CD4-positive, CD25-positive, alpha-beta regulatory T cell (primary cell): Measurements from ENCODE around the gene LFNG. TPM values are rescaled to one million over a fixed set of nuclear protein-coding genes. Genes with fewer than 3 reads are reported as not detected.
A peak's percentile ranks its signal among the peaks of the same experiment; 100 is the strongest.
"Not testable (repeated sequence)": the region's sequence is repeated elsewhere in the genome, so short reads cannot be mapped to it uniquely, and the experiment has no call there.

Source experiments
- ATAC-seq, 2 donors: fragments of 150-1000 bp; cut with Tn5 transposase; one replicate each; pipeline ENCODE4 v1.10.0; 2021; ENCODE audit warnings: low read depth in 2 of 2, moderate number of reproducible peaks in 2 of 2, moderate library complexity in 1 of 2
- DNase-seq, 3 donors: peaks; one replicate each; pipeline versions ENCODE4 v3.0.0 to v3.0.0-alpha.2; 2012 to 2022; ENCODE audit warnings: mixed read lengths in 1 of 3
- H3K27ac ChIP-seq: one replicate; pipeline ENCODE4 v1.7.0; 2013; ENCODE audit warnings: mild to moderate bottlenecking, low read length; ENCODE audit not compliant: insufficient read depth, poor library complexity, severe bottlenecking
- H3K27me3 ChIP-seq: one replicate; pipeline ENCODE4 v1.7.0; 2013; ENCODE audit warnings: low read length; ENCODE audit not compliant: control insufficient read depth, insufficient read depth
- H3K36me3 ChIP-seq: one replicate; pipeline ENCODE4 v1.7.0; 2013; ENCODE audit warnings: mild to moderate bottlenecking, low read length, moderate library complexity; ENCODE audit not compliant: control insufficient read depth, insufficient read depth
- H3K4me1 ChIP-seq: 2 replicates; pipeline ENCODE4 v1.7.0; 2013; ENCODE audit warnings: mild to moderate bottlenecking, low read length; ENCODE audit not compliant: insufficient read depth, control insufficient read depth, poor library complexity, severe bottlenecking
- H3K4me3 ChIP-seq: one replicate; pipeline ENCODE4 v1.7.0; 2013; ENCODE audit warnings: low read depth, mild to moderate bottlenecking, low read length, moderate library complexity
- H3K9me3 ChIP-seq, 2 experiments: 1 replicate in 1 of 2; 2 replicates in 1 of 2; pipeline ENCODE4 v1.7.0; 2013; ENCODE audit warnings: low read length in 2 of 2, mild to moderate bottlenecking in 1 of 2, moderate library complexity in 1 of 2; ENCODE audit not compliant: control insufficient read depth in 2 of 2
- H3K27ac Mint-ChIP-seq, 3 donors: one replicate each; pipeline ENCODE4 v1.8.0; 2020 to 2022; ENCODE audit warnings: mild to moderate bottlenecking in 3 of 3, mixed read lengths in 3 of 3, moderate library complexity in 2 of 3
- H3K27me3 Mint-ChIP-seq: one replicate; pipeline ENCODE4 v1.8.0; 2022; ENCODE audit warnings: mild to moderate bottlenecking, mixed read lengths
- H3K36me3 Mint-ChIP-seq: one replicate; pipeline ENCODE4 v1.8.0; 2020; ENCODE audit warnings: mixed read lengths
- H3K4me1 Mint-ChIP-seq, 4 donors: one replicate each; pipeline ENCODE4 v1.8.0; 2020 to 2022; ENCODE audit warnings: mixed read lengths in 4 of 4, mild to moderate bottlenecking in 1 of 4
- H3K4me3 Mint-ChIP-seq, 4 donors: one replicate each; pipeline ENCODE4 v1.8.0; 2020 to 2022; ENCODE audit warnings: mild to moderate bottlenecking in 4 of 4, mixed read lengths in 4 of 4, moderate library complexity in 3 of 4
- H3K9me3 Mint-ChIP-seq, 7 donors: one replicate each; pipeline ENCODE4 v1.8.0; 2020 to 2022; ENCODE audit warnings: mixed read lengths in 7 of 7, mild to moderate bottlenecking in 3 of 7, moderate library complexity in 2 of 7
- polyA plus RNA-seq, 4 donors: library from polyadenylated mRNA; unstranded; fragments of 300-500 nt; fragmentation: Illumina TruSeq; gene quantifications; one replicate each; pipeline ENCODE4 v1.2.3, GENCODE V29; 2021
- total RNA-seq: library from RNA; stranded (reverse); gene quantifications from one replicate; pipeline ENCODE4 v1.2.3, GENCODE V29; 2022

Gene LFNG
- total and polyA plus RNA-seq, 5 donors from 2014 or later, result 2.1 to 215 (median 3.3) TPM

DNA sequence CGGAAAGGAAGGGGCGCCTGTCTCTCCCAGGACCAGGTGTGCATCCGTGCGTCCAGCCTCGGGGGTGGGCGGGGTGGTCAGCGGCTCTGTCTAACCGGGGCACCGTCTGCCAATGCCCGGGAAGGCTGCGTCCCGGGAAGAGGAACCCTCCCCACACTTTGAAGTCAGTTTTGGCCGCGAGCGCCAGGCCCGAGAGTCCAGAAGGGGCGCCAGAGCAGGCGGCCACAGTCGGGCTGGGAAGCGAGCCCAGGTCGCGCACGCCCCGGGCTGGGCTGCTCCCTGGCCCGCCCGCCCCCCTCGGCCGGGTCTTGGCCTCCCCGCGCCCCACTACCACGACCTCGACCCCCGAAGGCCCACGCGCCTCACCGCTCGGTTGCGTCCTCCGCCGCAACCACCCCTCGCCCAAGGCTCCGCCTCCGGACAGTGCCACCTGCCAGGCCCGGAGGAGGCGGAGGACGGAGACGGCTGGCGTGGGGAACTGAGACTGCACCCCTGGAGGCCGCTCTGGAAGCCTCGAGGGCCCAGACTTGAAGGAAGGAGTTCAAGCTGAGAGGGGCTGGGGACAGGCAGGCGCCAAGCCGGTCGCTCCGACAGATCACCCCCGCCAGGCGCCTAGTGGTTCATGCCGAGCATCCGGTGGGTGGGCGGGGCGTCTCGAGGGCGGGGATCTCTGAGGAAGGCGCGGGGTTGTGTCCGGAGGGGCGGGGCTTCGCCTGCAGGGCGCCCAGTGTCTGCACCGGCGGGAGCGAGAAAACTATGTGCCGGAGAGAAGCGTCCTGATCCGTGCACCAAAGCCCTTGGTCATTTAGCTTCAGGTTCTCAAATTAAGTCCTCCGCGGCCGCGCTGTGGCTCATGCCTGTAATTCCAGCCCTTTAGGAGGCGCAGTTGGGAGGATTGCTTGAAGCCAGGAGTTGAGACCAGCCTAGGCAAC is 35.8 kb downstream of the LFNG start, which contains the start of gene BRAT1:
TSS of gene BRAT1 (minus strand) at position 404 of the 932 bp plus-strand sequence. CDS start 1,093 bp downstream, outside the sequence.
- peak within 1 kb of the TSS; percentile 90 for H3K27ac ChIP-seq
- Mint-ChIP-seq H3K4me1 (peaks cover 0 to 57% (median 28%) of the 10 kb centered on the region in 4 donors), H3K36me3 (no peaks in the 10 kb centered on the region), H3K27me3 (no peaks in the 10 kb centered on the region), H3K4me3 (peak within 1 kb of the TSS; percentile 87 to 95 (median 93)), H3K9me3 (no peaks in the 10 kb centered on the region), H3K27ac (peak within 1 kb of the TSS; percentile 75 to 89 (median 85))
- no peaks in the 10 kb centered on the region for H3K27me3 ChIP-seq
- peak within 1 kb of the TSS; percentile 59 for H3K4me3 ChIP-seq
- H3K4me1 ChIP-seq, result peaks cover 44% of the 10 kb centered on the region
- no peaks in the 10 kb centered on the region for H3K36me3 ChIP-seq
- H3K9me3 ChIP-seq, result no peaks in the 10 kb centered on the region
- peak; percentile 91 to 94 (median 92) for DNase-seq
- peak; percentile 87 to 90 for ATAC-seq

DNA sequence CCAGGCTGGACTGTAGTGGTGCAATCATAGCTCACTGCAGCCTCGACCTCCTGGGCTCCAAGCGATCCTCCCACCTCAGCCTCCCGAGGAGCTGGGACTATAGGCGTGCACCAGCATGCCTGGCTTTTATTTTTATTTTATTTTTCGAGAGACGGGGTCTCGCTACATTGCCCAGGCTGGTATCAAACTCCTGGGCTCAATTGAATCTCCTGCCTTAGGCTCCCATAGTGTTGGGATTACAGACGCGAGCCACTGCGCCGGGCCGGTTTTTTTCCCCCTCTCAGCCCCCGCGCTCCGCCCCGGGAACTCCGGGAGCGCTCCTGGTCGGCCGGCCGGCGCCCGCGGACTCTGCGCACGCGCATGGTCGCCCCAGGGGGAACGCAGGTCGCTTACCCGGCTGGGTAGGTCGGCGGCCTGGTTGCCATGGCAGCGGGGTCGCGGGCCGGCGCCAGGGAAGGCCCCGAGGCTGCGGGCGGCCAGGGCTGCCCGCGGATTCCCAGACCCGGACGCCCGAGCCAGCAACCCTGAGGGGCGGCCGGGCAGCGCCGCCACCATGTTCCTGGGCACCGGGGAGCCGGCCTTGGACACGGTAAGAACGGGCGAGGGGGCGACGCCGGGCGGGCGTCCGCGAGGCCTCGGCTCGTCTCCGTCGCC is 39.2 kb downstream of the LFNG start, which contains the start of gene IQCE:
TSS of gene IQCE (plus strand) at position 351 of the 654 bp plus-strand sequence. CDS start at position 554, 203 bp downstream.
- H3K36me3 ChIP-seq, result no peaks in the 10 kb centered on the region
- no peaks in the 10 kb centered on the region for H3K9me3 ChIP-seq
- H3K36me3 Mint-ChIP-seq, result no peaks in the 10 kb centered on the region
- H3K4me3 ChIP-seq, result peak within 1 kb of the TSS; percentile 51
- peak within 1 kb of the TSS; percentile 41 for H3K27ac ChIP-seq
- H3K4me1 Mint-ChIP-seq, result peaks cover 0 to 38% (median 21%) of the 10 kb centered on the region in 4 donors
- peak within 1 kb of the TSS; percentile 77 to 91 (median 83) for H3K4me3 Mint-ChIP-seq
- H3K9me3 Mint-ChIP-seq, result no peaks in the 10 kb centered on the region
- peaks cover 31% of the 10 kb centered on the region for H3K4me1 ChIP-seq
- peak; percentile 80 to 90 (median 85) for DNase-seq
- H3K27me3 ChIP-seq, result no peaks in the 10 kb centered on the region
- peak; percentile 41 to 52 for ATAC-seq
- H3K27ac Mint-ChIP-seq, result peak within 1 kb of the TSS in 1 of 3 donors; percentile 71
- no peaks in the 10 kb centered on the region for H3K27me3 Mint-ChIP-seq

DNA sequence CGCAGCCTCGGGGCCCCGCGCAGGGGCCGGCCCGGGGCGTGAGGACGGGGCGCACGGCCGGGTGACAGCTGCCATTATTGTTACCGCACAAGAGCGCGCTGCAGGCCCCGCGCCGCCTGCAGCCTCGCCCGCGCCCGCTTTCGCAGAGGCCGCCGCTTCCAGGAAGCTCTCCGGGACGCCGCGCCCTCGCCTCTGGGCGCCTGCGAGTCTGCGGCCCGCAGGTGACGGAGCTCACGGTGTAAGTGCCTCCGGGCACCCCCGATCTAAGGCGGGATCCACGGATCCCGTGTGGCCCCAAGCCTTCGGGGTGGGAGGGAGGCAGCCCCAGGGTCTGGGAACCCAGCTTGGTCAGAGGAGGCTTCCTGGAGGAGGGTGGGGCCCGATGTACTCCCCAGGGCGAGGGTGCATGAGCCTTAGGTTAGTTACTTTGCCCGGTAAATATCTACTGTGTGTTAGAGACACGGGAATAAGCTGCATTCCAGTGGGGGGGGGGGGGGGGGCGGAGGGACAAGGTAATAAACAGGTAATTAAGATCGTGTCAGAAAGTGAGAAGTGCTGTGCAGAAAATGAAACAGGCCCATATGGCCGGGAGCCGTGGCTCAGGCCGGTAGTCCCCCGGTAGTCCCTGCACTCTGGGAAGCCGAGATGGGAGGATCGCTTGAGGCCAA is 39.8 kb downstream of the LFNG start:
- Histone ChIP-seq H3K4me3 (no peak overlapping the region), H3K36me3 (no peaks in the 10 kb centered on the region), H3K9me3 (no peaks in the 10 kb centered on the region), H3K4me1 (peaks cover 24% of the 10 kb centered on the region), H3K27ac (peak overlapping the region; percentile 41), H3K27me3 (no peaks in the 10 kb centered on the region)
- Mint-ChIP-seq H3K36me3 (no peaks in the 10 kb centered on the region), H3K27me3 (no peaks in the 10 kb centered on the region), H3K27ac (no peak overlapping the region), H3K4me3 (peak overlapping the region; percentile 66 to 80 (median 70)), H3K4me1 (peaks cover 0 to 33% (median 17%) of the 10 kb centered on the region in 4 donors), H3K9me3 (no peaks in the 10 kb centered on the region)
- peak in 1 of 2 donors; percentile 4 for ATAC-seq
- DNase-seq, result peak in 1 of 3 donors; percentile 68

DNA sequence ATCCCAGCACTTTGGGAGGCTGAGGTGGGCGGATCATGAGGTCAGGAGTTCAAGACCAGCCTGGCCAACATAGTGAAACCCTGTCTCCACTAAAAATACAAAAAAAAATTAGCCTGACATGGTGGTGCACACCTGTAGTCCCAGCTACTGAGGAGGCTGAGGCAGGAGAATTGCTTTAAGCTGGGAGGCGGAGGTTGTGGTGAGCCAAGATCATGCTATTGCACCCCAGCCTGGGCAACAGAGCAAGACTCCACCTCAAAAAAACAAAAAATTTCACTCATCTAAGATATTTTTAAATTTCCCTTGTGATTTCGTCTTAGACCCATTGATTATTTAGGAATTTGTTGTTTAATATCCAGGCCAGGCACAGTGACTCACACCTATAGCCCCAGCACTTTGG is 44.4 kb downstream of the LFNG start:
- ATAC-seq, DNase-seq: not testable (repeated sequence)
- H3K4me1 Mint-ChIP-seq, result peaks cover 6 to 18% (median 15%) of the 10 kb centered on the region in 4 donors

DNA sequence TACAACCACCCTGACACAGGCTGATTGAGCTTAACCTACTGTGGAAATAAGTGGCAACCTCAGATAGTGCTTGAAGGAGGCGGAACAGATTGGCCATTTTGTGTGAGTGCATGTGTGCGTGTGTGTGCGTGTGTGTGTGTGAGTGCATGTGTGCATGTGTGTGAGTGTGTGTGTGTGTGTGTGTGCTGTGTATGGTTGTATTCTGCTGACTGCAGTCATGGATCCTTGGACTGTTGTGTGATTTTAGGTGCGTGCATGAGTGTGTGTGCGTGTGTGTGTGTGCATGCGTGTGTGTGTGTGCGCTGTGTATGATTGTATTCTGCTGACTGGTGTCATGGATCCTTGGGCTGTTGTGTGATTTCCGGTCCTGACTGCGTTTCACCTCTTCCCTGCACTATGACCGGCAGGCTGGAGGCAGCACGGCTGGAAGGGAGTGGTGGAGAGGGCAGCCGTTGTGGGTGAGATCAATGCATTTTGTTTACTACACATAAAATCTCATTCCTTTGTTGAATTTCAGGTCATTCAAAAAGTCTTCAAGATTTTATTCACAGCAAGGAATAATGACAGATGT is 45.5 kb downstream of the LFNG start:
- Mint-ChIP-seq H3K9me3 (no peaks in the 10 kb centered on the region), H3K27me3 (no peaks in the 10 kb centered on the region), H3K4me1 (peaks cover 6 to 17% (median 12%) of the 10 kb centered on the region in 4 donors), H3K27ac (no peak overlapping the region), H3K36me3 (peaks cover 3% of the 10 kb centered on the region), H3K4me3 (no peak overlapping the region)
- DNase-seq, result no peak
- H3K27ac ChIP-seq, result no peak overlapping the region
- H3K4me1 ChIP-seq, result peaks cover 5% of the 10 kb centered on the region
- H3K36me3 ChIP-seq, result no peaks in the 10 kb centered on the region
- no peak for ATAC-seq
- no peaks in the 10 kb centered on the region for H3K27me3 ChIP-seq
- no peak overlapping the region for H3K4me3 ChIP-seq
- no peaks in the 10 kb centered on the region for H3K9me3 ChIP-seq

More for the DNA sequence above, 44.4 kb downstream of the LFNG start:
- H3K36me3 Mint-ChIP-seq, H3K27me3 ChIP-seq, H3K27ac ChIP-seq, H3K9me3 ChIP-seq, H3K4me3 ChIP-seq, H3K36me3 ChIP-seq, H3K9me3 Mint-ChIP-seq, H3K27me3 Mint-ChIP-seq: not testable (repeated sequence)
- H3K4me3 Mint-ChIP-seq, result peak overlapping the region in 2 of 4 donors; percentile 44 to 61
- peaks cover 13% of the 10 kb centered on the region for H3K4me1 ChIP-seq
- H3K27ac Mint-ChIP-seq, result peak overlapping the region in 1 of 3 donors; percentile 25

DNA sequence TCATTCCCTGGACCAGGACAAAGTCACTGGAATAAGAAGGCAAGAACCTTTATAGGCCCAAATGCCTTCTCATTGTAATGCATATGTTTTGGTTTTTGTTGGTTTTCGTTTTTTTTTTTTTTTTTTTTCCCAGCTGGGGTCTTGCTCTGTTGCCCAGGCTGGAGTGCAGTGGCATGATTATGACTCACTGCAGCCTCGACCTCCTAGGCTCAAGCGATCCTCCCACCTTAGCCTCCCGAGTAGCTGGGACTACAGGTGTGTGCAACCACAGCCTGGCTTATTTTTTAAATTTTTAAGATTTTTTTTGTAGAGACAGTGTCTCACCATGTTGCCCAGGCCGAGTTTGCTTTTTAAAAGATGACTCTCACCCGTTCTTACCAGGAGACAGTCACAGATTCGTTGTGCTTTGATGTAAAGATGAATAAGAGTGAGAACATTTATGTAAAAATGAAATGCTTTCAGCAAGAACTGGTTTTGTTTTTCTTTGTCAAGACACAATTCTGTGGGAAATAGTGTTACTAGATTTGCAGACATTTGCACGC is 46.8 kb downstream of the LFNG start:
- peaks cover 4% of the 10 kb centered on the region for H3K4me1 ChIP-seq

More for the DNA sequence above, 46.8 kb downstream of the LFNG start:
- DNase-seq (no peak), ATAC-seq (no peak)
- H3K4me3 Mint-ChIP-seq, result peak overlapping the region in 3 of 4 donors; percentile 51 to 74 (median 68)
- Histone ChIP-seq H3K4me3 (peak overlapping the region; percentile 32), H3K9me3 (no peaks in the 10 kb centered on the region), H3K27ac (no peak overlapping the region), H3K27me3 (no peaks in the 10 kb centered on the region), H3K36me3 (no peaks in the 10 kb centered on the region)
- H3K27ac Mint-ChIP-seq, result peak overlapping the region in 1 of 3 donors; percentile 29
- H3K4me1 Mint-ChIP-seq, result peaks cover 6 to 17% (median 11%) of the 10 kb centered on the region in 4 donors
- H3K27me3 Mint-ChIP-seq, result no peaks in the 10 kb centered on the region
- peaks cover 3% of the 10 kb centered on the region for H3K36me3 Mint-ChIP-seq
- H3K9me3 Mint-ChIP-seq, result no peaks in the 10 kb centered on the region
